Right renal cortex interstitium (tissue), 3 donors: ENCODE measurements around the gene DHRS9. TPM values are rescaled to one million over a fixed set of nuclear protein-coding genes. Genes with fewer than 3 reads are reported as not detected.
"Not testable (repeated sequence)": the region's sequence is repeated elsewhere in the genome, so short reads cannot be mapped to it uniquely, and the experiment has no call there.

Experiments
- DNase-seq, 3 donors: peaks; one replicate each; pipeline ENCODE4 v3.0.0-alpha.2; 2013; ENCODE audit warnings: low read depth in 3 of 3, low spot score in 2 of 3
- polyA plus RNA-seq, 3 donors: library from polyadenylated mRNA; unstranded; fragments of 120-200 nt; gene quantifications; one replicate each; pipeline ENCODE4 v1.2.1, GENCODE V29; 2013; ENCODE audit not compliant: insufficient read length in 3 of 3

Gene DHRS9
- polyA plus RNA-seq, result 1 to 10 TPM in 1 of 3 donors, under 1 TPM in 2; 0.50 to 1.3 (median 0.93) TPM

DNA sequence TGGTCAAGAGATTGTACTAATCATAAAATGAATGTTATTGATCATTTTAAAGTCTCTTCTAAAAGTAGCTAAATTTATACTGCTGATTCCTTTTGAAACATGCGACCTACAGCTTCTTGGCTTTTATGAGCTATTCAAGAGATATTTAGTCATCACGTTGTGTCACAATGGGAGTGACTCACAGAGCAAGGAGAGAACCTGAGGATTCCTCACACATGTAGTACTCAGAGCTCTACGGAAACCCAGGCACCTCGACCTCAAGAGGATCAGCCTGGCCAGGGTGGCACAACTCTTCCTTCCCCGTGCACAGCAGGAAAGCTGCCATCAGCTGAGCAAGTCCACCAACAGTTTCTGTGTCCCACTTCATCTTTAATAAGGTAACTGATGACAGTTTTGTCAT is at the start of gene DHRS9:
Gene DHRS9, plus strand, starts transcription at position 223 of the 400 bp plus-strand sequence. CDS start 12,019 bp downstream, outside the sequence.
- no peak for DNase-seq

DNA sequence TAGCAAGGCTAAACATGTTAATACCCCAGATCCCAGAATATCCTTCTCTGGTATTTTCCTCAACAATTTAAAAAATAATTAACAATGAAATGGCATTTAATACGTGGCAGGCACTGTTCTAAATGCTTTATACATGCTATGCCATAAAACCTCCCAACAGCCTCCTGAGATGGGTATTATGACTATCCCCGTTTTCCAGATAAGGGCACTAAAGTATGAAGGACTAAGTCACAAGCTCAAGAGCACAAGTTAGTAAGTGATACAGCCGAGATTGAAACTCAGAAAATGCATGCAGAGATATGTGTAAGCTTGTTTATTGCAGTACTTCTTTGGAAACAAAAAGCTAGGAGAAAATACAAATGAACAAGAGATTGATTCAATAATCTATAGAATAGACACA is 46.2 kb upstream of the DHRS9 start:
- DNase-seq, result no peak

DNA sequence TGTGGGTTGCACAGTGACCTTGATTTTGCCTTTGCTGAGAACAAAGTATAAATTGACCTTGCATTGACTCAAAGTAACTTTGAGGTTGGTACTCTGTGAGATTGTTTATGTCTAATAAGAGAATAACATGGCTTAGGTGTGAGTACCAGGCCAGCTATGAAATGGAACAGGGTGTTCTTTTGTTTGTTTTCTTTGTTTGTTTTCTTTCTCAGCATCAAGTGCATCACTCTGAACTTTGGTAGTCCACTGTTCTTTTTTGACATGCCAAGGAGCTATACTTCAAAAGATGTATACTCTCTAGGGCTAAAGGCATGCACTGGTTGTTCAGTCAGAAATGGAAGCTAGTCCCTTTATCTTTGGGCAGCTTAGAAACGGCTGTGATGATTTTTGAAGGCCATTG is 43.3 kb upstream of the DHRS9 start:
- no peak for DNase-seq

DNA sequence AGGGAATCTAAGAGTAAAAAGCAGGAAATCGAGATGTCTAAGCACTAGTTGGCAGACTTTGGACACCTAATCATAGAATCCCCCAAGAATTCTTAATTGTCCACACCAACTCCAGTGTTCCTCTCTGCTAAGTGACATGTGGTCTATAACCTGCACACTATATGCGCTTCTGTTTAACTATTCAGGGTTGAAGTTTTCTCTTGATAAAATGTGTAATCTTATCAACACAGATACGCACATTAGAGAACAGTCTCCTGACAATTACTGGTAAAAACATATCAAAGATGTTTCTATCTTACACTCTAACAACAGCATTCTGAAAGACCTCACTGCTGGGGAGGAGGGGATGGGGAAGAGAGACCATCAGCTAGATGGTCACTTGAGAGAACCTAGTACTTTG is 42.1 kb upstream of the DHRS9 start:
- DNase-seq, result no peak

DNA sequence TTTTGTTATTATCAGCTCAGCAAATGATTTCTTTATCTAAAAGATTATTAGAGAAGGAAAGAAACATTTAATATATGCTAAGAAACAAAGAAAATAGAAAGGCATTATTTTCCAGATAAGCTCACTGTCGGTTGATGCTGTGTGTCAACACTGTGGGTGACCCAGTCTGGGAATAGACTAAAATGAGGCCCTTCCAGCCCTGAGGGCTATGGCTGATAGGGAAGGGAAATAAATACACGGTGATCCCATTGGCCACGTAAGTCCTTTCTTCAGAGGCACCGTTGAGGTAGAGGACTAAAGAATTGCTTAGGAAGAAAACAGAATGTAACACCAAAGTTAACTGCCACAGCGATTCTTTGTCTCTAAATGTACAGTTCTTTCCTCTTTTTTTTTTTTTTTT is 40.0 kb upstream of the DHRS9 start:
- no peak for DNase-seq

DNA sequence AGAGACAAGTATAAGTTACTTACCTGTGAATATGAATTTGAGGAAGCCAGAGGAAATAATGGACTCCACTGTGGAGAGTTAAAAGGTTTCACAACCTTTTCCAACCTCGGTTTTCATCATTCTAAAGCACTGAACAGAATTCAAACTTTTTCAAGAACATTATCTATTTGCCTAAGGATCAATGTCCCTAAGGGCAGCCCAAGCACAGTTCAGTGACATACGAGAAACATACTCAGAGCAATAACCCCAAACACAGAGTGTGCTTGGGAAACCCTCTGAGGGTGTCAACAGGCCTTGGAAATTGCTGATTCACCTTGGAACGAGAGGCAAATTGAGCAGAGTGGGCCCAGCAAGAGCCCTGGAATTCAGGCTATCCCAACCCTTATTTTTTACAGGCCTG is 38.2 kb upstream of the DHRS9 start, which contains the start of gene ABCB11:
Gene ABCB11, minus strand, starts transcription at position 123 of the 400 bp plus-strand sequence. CDS start 13,199 bp downstream, outside the sequence.
- DNase-seq, result no peak

DNA sequence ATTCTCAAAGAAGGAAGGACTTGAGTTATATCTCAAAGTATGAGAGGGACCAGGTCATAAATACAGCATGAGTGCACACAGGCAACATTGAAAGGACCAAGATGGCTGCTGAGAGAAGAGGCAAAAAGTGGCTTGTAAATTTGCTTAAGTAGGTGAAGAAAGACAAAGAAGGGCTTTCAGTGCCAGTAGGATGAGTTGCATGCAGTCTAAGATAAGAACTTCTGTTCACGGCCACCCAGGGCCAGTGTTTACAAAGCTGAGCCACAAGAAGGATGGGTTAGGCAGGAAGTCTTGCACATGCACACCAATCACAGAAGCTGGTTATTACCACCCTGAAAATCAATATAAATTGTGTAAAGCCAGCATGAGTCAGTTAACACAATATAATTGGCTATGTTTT is 35.1 kb upstream of the DHRS9 start:
- DNase-seq, result no peak

DNA sequence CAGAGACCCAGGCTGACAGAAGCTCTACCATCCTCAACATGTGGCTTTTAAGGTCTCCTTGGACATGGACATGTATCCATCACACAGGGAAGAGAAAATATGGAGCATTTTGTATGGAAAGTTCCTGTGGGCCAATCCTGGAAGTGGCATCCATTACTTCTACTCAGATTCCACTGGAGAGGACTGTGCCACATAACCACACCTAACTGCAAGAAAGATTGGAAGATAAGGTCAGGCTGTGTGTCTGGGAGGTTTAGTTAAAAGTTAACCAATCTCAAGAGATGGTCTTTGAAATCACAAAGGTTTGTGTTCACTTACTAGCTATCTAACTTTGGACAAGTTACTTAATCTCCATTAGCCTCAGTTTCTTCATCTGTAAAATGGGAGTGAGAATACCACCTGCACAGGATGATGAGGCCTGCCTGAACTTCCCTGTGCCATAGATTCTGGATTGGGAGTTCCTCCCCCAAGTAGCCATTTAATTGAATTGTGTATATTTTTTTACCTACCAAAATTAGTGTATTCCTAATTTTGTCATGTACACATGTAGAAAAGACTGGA is 34.3 kb upstream of the DHRS9 start:
- no peak for DNase-seq

DNA sequence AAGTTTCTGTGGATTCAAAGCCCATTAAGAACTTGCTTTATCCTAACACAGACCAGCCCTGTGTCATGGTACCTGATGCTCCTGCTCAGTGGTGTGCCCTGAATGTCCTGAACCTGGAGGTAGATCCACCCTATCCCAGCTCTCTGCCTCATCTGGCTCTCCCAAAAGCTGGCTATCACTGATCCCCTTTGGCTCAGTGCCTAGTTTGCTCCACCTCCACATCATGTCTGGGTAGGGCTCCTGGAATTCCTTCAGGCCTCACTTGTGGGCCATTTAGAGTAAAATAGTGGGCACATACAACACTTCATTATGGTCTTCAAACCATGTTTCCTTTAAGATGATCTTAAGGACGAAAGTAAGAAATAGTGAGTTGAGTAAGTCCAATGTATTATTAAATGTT is 33.5 kb upstream of the DHRS9 start:
- no peak for DNase-seq

DNA sequence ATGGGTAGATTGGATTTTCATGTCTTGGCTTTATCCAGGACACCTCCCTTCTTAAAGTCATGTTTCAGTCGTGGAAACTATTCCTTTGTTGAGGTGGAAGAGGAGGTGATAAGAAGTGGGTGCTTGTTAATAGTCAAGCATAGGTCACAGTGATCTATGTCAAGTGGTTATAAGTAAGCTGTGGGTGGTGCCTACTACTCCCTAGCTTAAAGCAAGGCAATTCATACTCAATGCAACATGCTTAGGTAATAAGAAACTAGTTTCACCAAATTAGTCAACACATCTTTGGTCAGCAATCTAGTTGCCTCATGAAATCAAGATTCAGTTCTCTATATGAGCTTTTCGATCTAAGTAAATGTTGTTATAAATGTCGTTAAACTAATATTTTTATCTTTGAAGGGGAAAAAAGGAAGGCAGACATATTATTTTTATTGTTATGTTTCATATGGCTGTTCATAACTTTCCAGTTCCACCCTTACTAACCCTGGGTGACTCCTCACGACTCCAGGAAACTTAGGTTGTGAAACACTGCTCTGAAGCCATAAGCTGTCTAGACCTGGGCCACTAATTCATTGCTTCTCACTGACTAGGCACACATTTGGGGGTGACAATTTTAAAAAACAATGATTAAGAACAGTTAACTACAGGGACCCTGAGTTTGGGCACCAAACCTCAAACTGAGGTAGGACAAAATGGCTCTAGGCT is 32.5 kb upstream of the DHRS9 start:
- DNase-seq, result no peak

DNA sequence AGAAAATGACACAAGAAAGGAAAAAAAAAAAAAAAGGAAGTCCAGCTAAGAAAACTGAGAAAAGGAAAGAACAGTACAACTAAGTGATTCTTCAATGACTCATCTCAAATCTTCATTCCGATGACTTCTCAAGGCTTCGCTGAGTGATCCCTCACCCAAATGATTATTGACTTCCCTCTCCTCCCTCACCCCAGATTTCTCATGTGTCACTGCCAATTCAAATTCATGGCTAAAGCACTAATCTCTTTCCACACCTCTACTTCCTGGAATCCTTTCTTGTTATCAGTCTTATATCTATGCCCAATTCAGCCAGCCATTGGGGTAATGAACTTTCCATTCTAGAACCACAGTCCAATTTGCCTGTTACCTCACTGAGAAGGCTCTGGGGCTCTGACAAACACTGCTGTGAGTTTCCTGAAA is 31.0 kb upstream of the DHRS9 start:
- DNase-seq, result no peak

DNA sequence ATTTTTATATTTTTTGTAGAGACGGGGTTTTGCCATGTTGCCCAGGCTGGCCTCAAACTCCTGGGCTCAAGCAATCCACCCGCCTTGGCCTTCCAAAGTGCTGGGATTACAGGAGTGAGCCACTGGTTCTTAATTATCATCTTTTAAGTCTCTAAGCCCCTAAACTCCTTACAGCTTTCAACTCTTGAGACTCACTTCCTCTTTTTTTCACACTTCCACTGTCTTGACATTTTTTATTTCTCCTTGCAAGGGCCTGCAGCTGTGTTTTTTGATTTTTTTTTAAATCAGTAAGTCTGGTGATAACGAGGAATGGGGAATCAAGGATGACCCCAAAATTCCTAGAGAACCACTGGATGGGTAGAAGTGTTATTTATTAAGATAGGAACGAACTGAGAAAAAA is 29.7 kb upstream of the DHRS9 start:
- no peak for DNase-seq

DNA sequence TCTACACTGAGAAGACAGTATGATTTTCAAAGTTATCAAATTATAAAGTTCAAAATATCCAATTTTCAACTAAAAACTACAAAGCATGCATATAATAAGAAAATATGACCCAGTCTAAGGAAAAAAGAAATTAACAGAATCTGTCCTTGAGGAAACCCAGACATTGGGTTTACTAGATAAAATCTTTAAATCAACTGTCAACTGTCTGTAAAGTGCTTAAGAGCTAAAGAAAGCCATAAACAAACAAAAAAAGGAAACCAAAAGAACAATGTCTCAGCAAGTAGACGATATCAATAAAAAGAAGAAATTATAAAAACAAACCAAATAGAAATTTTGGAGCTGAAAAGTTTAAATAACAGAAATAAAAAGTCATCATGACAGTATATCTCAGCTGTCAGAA is 27.8 kb upstream of the DHRS9 start:
- DNase-seq, result no peak

DNA sequence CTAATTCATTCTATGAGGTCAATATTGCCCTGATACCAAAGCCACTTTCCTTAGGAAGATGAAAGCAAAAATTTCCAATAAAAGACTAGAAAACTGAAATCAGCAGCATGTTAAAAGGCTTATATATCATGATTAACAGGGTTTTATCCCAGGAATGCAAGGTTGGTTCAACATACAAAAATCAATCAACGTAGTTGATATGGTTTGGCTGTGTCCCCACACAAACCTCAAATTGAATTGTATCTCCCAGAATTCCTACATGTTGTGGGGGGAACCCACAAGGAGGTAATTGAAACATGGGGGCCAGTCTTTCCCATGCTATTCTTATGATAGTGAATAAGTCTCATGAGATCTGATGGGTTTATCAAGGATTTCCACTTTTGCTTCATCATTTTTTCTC is 26.5 kb upstream of the DHRS9 start:
- no peak for DNase-seq

DNA sequence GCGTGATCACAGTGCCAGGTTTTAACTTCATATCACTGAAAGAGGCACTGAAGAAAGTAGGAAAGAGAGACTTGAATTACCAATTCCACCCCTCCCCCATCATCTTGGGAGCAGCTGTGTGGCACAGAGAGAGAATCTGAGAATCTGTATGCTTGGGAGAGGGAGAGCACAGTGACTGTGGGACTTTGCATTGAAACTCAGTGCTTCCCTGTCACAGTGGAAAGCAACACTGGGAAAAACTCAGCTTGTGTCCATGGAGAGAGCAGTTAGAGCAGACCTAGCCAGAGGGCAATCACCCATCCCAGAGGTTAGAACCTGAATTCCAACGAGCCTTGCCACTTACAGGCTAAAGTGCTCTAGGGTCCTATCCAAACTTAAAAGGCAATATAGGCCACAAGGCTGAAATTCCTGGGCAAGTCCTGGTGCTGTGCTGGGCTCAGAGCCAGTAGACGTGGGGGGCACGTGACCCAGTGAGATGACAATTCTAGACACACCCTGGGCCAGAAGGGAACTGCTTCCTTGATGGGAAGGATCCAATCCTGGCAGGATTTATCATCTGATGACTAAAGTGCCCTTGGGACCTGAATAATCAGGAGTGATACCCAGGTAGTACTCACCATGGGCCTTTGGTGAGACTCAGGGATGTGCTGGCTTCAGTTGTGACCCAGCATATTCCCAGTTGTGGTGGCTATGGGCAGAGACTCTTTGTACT is 22.8 kb upstream of the DHRS9 start:
- DNase-seq, result no peak

DNA sequence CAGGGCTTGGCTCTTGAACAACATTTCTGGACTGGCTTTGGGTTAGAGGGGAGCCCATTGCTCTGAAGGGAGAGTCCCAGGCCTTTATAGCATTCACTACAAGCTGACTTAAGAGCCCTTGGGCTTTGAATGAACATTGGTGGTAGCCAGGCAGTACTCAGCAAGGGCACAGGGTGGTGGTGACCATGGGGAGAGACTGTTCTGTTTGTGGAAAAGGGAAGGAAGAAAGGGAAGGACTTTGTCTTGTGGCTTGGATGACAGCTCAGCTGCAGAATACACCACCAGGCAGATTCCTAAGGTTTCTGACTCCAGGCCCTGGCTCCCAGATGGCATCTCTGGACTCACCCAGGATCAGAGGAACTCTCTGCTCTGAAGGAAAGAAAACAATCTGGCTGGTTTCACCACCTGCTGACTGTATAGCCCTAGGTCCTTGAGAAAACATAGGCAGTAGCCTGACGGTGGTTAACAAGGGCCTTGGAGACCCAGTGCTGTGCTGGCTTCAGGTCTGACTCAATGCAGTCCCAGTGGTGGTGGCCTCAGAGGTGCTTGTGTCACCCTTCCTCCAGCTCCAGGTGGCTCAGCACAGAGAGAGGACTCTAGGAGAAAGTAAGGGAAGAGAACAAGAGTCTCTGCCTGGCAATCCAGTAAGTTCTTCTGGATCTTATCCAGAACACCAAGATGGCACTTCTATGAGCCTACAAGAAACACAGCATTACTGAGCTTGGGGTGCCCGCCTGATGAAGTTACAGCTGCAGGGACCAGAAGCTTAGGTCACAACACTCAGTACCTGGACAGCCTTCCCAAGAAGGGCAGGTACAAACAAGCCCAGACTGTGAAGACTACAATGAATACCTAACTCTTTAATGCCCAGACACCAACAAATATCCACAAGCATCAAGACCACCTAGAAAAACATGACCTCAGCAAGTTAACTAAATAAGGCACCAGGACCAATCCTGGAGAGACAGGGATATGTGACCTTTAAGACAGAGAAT is 21.8 kb upstream of the DHRS9 start:
- DNase-seq, result no peak

DNA sequence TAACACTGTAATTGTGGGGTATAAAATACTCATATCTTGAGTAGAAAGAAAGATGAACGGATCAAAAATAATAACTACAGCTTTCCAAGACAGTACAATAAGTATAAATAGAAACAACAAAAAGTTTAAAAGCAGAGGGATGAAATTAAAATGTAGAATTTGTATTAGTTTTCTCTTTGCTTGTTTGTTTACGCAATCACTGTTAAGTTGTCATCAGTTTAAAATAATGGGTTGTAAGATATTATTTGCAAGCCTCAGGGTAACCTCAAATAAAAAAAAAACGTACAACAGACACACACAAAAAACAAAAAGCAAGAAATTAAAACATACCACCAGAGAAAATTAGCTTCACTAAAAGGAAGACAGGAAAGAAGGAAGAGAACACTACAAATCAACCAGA is 20.2 kb upstream of the DHRS9 start:
- DNase-seq, result no peak

DNA sequence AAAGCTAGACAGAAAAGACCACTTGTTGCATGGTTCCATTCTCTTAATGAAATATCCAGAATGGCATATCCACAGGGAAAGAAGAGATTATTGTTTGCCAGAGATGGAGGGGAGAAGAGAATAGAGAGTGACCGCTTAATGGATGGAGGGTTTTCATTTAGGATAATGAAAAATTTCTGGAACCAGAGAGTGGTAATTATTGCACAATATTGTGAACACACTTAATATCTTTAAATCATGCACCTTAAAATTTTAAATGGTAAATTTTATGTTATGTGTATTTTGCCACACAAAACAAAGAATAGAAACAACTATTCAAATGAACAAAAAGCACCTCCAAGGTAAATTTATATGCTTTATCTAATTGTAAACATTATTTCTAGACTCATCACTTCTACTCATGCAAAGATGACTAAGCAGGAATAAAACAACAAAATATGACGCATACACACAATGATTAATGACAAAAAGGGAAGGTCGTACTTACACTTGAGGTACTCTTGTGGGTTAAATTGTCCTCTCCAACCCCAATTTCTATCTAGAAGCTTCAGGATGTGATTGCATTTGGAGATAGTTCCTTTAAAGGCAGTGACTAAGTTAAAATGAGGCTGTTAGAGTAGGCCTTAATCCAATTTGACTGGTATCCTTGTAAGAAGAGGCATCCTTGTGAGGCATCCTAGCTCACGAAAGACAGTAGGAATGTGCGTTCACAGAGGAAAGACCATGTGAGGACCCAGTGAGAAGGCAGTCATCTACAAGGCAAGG is 18.7 kb upstream of the DHRS9 start:
- DNase-seq, result no peak

DNA sequence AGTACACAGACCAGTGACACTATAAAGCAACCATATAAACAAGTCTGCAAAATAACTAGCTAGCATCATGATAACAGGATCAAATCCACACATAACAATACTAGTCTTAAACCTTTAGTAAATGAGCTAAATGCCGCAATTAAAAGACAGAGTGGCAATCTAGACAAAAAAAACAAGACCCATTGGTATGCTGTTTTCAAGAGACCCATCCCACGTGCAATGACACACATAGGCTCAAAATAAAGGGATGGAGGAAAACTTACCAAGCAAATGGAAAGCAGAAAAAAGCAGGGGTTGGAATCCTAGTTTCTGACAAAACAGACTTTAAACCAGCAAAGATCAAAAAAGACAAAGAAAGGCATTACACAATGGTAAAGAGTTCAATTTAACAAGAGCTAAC is 14.8 kb upstream of the DHRS9 start:
- not testable (repeated sequence) for DNase-seq

DNA sequence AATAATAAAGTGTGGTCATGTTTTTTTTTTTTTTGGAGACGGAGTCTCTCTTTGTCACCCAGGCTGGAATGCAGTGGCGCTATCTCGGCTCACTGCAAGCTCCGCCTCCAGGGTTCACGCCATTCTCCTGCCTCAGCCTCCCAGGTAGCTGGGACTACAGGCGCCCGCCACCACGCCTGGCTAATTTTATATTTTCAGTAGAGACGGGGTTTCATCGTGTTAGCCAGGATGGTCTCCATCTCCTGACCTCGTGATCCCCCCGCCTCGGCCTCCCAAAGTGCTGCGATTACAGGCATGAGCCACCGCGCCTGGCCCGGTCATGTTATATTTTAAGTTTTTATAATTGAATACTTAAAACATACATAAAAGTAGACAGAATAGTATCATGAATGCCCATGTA is 5.2 kb upstream of the DHRS9 start:
- not testable (repeated sequence) for DNase-seq
